ENCODE measurements around the gene COL15A1. TPM values are rescaled to one million over a fixed set of nuclear protein-coding genes. Genes with fewer than 3 reads are reported as not detected.

Gene COL15A1
- total RNA-seq, 2 experiments from 2014 or later: 0.12 to 0.14 TPM

DNA sequence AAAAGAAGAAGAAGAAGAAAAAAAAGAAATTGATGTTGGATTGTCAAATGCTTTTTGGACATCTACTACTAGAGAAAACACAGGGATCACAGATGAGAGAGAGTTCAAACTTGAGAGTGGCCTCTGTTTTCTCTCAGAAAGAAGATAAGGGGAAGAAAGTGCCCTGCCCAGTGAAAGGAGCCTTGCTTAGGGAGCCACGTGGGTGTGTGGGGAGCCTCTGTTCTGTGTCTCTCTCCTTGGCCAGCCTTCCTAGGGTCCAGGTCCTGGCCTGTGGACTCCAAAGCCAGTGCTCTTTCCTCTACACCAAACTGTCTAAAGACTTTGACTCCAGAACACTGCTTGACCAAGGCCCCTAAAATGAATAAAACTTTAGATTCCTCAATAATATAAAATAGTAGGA is 22.0 kb upstream of the COL15A1 start:
- no peak overlapping the region for H3K4me3 Mint-ChIP-seq
- no peaks in the 10 kb centered on the region for H3K9me3 Mint-ChIP-seq
- intact Hi-C loops (cut with micrococcal nuclease): loop anchor here (5.0 kb wide), 1 partner anchor 36 kb away; no protein-coding TSS in a partner anchor
- no peak overlapping the region for H3K27ac Mint-ChIP-seq
- no peaks in the 10 kb centered on the region for H3K4me1 Mint-ChIP-seq (ENCODE audit: low read depth)
- peaks cover 4% of the 10 kb centered on the region for H3K27me3 Mint-ChIP-seq
- no peak for DNase-seq
- POLR2A ChIA-PET: no interaction called here
- no peaks in the 10 kb centered on the region for H3K36me3 Mint-ChIP-seq
- CTCF ChIA-PET: no interaction called here

DNA sequence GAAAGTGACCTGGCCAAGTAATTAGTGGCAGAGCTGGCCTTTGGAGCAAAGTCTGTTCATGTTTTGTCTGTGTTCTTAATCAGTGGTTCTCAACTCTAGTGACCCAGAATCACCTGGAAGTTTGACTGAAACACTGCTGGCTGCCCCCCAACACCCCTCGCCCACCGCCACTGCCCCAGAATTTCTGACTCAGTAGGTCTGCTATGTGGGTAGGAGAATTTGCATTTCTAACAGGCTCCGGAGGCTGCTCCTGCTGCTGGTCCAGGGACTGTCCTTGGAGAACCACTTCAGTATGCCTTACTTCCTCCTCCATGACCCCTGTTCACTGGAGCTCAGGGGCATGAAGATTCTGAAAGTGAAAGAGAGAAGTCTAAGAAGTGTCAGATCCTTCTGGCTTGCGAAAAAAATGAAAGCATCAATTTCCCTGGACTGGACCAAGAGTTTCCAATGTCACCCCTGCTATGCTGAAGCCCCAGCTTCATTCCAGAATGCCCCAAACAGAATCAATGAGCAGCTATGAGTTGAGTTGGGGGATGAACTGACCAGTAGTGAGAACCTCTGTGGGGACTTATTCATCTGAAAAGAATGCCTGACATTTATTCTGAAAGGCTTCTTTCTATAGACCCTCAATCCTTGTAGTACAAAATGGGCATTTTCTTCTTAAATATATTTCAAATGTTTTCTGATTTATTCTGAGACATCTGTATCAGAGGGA is 20.8 kb upstream of the COL15A1 start:
- H3K9me3 Mint-ChIP-seq: no peaks in the 10 kb centered on the region
- peaks cover 4% of the 10 kb centered on the region for H3K27me3 Mint-ChIP-seq
- H3K27ac Mint-ChIP-seq: no peak overlapping the region
- no peaks in the 10 kb centered on the region for H3K36me3 Mint-ChIP-seq
- CTCF ChIA-PET: interaction anchor here (0.7 kb wide), 1 partner anchor 10 kb away, joined by 3 read pairs; no protein-coding TSS in a partner anchor
- POLR2A ChIA-PET: no interaction called here
- DNase-seq: no peak
- no peaks in the 10 kb centered on the region for H3K4me1 Mint-ChIP-seq (ENCODE audit: low read depth)
- H3K4me3 Mint-ChIP-seq: no peak overlapping the region
- intact Hi-C loops (cut with micrococcal nuclease): loop anchor here (5.0 kb wide), 1 partner anchor 34 kb away; no protein-coding TSS in a partner anchor

DNA sequence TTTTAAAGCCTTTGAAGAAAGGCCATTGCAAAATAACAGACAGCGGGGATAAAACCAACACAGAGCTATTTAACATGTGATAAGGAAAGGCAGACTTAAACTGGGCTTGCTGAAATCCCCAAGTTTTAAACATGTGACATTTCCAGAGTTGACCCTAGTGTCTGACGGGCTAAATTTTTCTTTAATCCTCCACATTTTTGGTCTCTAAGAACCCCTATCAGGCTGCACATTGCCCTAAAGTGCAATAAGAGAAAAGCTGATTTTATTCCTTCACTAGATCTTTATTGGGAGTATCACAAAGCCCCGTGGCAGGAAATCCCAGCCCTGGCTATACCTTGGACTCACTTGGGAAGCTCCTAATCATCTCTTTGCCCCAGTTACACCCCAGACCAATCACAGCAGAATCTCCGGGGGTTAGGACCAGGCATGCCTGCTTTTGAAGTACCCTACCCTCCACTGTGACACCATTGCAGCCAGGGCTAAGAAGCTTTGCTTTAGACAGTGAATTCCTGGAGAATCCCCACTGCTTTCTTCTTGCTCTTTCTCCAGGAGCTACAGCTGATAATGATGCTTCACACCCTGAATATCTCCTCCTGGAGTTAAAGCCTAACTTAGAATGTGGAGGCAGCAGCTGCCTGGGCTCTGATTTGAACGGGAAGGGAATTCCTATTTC is 20.1 kb upstream of the COL15A1 start:
- peaks cover 7% of the 10 kb centered on the region for H3K27me3 Mint-ChIP-seq
- no peak overlapping the region for H3K4me3 Mint-ChIP-seq

DNA sequence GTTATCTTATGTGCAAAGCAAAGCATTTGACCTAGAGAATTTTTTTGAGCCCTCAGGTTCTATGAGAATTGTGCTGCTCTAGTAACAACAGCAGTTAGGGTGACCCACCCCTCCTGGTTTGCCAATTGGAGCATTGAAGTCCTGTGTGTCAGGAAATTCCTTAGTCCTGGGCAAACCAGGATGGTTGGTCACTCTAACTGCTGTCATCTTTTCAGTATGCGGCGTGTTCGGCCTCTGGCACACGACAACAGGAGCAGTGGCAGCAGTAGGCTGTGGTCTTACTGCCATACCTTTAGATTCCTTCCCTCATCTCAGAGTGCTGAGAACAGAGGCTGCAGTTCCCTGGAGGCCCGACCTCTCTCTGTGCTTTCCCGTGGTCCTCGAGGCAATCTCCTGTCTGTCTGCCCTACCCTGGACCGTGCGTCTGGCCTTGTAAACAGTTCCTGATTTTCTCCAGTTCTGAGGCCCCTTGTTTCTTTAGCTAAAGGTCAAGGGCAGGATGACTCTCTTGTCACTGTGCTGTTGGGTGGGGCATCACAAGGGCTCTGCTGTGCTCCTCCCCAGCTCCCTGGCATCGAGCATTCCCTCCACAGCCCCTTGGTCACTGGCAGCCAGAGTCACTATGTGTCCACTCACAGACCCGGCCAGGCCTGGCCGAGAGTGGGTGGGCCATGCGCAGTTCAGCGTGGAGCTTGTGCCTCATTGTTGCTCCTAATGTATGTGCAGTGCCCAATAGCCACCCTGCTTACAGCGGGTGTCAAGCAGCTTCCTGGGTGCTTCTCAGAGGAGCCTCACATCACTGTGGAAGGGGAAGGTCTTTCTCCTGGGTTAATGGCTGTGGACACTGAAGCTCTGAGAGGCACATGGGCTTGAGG is 18.5 kb upstream of the COL15A1 start:
- no peaks in the 10 kb centered on the region for H3K4me1 Mint-ChIP-seq (ENCODE audit: low read depth)
- POLR2A ChIA-PET: no interaction called here
- DNase-seq: no peak
- no peaks in the 10 kb centered on the region for H3K9me3 Mint-ChIP-seq
- no peak overlapping the region for H3K4me3 Mint-ChIP-seq
- no peaks in the 10 kb centered on the region for H3K36me3 Mint-ChIP-seq
- no peak overlapping the region for H3K27ac Mint-ChIP-seq
- intact Hi-C loops (cut with micrococcal nuclease): loop anchor here (5.0 kb wide), 1 partner anchor 32 kb away; no protein-coding TSS in a partner anchor
- peaks cover 8% of the 10 kb centered on the region for H3K27me3 Mint-ChIP-seq
- CTCF ChIA-PET: no interaction called here

More for the DNA sequence above, 20.1 kb upstream of the COL15A1 start:
- Mint-ChIP-seq H3K27ac (no peak overlapping the region), H3K36me3 (no peaks in the 10 kb centered on the region), H3K4me1 (ENCODE audit: low read depth) (no peaks in the 10 kb centered on the region), H3K9me3 (no peaks in the 10 kb centered on the region)
- DNase-seq: no peak
- intact Hi-C loops (cut with micrococcal nuclease): loop anchor here (5.0 kb wide), 1 partner anchor 34 kb away; no protein-coding TSS in a partner anchor
- CTCF ChIA-PET: interaction anchor here (0.9 kb wide), 1 partner anchor 76 kb away, joined by 3 read pairs; no protein-coding TSS in a partner anchor
- POLR2A ChIA-PET: no interaction called here

DNA sequence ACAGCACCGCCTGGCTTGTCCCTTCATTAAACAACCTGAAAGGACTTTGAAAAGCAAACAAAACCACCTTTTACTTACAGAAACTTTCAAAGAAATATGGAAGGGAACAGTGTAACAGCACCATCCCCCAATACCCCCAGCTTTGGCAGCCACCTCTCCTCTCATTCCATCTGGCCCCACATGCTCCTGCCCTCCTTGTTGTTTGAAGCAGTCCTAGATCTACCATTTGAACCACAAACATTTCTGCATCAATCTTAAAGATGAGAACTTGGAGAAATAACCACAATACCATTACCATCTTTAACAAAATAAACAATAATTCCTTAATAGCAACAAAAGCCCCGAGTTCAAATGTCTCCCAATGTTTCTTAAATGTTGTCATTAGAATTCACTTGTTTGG is 17.8 kb upstream of the COL15A1 start:
- intact Hi-C loops (cut with micrococcal nuclease): no loop called here
- POLR2A ChIA-PET: no interaction called here
- CTCF ChIA-PET: no interaction called here
- H3K9me3 Mint-ChIP-seq: no peaks in the 10 kb centered on the region
- H3K4me1 Mint-ChIP-seq (ENCODE audit: low read depth): no peaks in the 10 kb centered on the region
- DNase-seq: no peak
- H3K36me3 Mint-ChIP-seq: no peaks in the 10 kb centered on the region
- no peak overlapping the region for H3K27ac Mint-ChIP-seq
- peaks cover 12% of the 10 kb centered on the region for H3K27me3 Mint-ChIP-seq
- no peak overlapping the region for H3K4me3 Mint-ChIP-seq

DNA sequence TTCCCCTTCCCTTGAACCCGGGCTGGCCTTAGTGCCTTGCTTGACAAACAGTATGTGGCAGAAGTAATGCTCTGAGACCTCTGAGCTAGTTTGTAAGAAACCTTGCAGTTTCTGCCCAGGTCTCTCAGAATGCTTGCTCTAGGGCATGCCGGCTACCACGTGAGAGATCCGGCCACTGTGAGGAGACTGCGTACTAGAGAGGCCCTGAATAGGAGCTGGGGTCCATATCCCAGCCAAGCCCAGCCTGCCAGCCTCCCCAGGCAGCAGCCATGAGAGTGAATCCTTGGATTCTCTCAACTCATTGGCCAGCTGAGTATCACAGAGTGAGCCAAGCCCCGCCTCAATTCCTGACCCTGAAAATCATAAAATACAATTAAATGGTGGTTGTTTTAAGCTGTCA is 16.0 kb upstream of the COL15A1 start:
- H3K9me3 Mint-ChIP-seq: no peaks in the 10 kb centered on the region
- CTCF ChIA-PET: no interaction called here
- DNase-seq: no peak
- H3K27me3 Mint-ChIP-seq: peaks cover 12% of the 10 kb centered on the region
- POLR2A ChIA-PET: no interaction called here
- no peaks in the 10 kb centered on the region for H3K36me3 Mint-ChIP-seq
- H3K4me3 Mint-ChIP-seq: no peak overlapping the region
- no peak overlapping the region for H3K27ac Mint-ChIP-seq
- intact Hi-C loops (cut with micrococcal nuclease): no loop called here
- H3K4me1 Mint-ChIP-seq (ENCODE audit: low read depth): no peaks in the 10 kb centered on the region

DNA sequence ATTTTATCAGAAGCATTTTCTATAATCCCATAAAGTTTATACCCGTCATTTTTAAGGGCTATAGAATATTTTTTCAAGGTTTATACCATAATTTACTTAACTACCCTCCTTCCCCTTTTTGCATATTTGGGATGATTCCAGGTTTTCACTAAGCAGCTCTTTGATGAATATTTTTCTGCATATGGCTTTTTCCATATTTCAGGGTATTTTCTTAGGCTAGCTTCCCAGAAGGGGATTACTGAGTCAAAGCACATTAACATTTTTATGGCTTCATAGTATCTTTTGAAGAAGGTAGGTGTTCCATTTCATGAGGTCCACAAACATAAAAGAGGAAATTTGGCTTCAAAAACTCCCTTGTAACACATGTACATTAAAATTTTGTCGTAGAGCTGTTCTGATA is 14.6 kb upstream of the COL15A1 start:
- H3K4me1 Mint-ChIP-seq (ENCODE audit: low read depth): no peaks in the 10 kb centered on the region
- H3K27ac Mint-ChIP-seq: no peak overlapping the region
- peaks cover 12% of the 10 kb centered on the region for H3K27me3 Mint-ChIP-seq
- intact Hi-C loops (cut with micrococcal nuclease): no loop called here
- DNase-seq: no peak
- POLR2A ChIA-PET: no interaction called here
- CTCF ChIA-PET: no interaction called here
- no peaks in the 10 kb centered on the region for H3K36me3 Mint-ChIP-seq
- no peaks in the 10 kb centered on the region for H3K9me3 Mint-ChIP-seq
- no peak overlapping the region for H3K4me3 Mint-ChIP-seq

DNA sequence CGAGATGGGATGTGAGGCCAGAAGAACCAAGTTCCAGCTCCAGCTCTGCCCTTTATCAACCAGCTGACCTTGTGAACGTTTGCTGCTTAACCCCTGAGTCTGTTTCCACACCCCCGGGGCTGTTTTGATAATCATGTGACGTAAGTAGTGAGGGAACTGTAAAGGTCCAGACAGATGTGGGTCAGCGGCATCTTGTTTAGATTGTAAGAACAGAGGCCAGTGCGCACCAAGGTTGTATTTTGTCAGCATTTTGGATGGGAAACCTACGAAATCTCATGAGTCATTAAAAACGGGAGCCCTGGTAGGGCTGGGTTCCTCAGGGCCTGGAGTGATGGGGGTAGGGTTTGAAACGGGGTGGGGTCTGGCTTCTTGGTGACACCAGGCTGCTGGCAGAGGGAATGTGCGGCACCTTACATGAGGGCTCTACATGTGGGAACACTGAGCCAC is 13.8 kb upstream of the COL15A1 start:
- peaks cover 12% of the 10 kb centered on the region for H3K27me3 Mint-ChIP-seq
- H3K4me3 Mint-ChIP-seq: no peak overlapping the region
- H3K9me3 Mint-ChIP-seq: no peaks in the 10 kb centered on the region
- H3K27ac Mint-ChIP-seq: no peak overlapping the region
- H3K36me3 Mint-ChIP-seq: no peaks in the 10 kb centered on the region
- H3K4me1 Mint-ChIP-seq (ENCODE audit: low read depth): no peaks in the 10 kb centered on the region
- ChIA-PET POLR2A (no interaction called here), CTCF (no interaction called here)
- DNase-seq: no peak
- intact Hi-C loops (cut with micrococcal nuclease): no loop called here

DNA sequence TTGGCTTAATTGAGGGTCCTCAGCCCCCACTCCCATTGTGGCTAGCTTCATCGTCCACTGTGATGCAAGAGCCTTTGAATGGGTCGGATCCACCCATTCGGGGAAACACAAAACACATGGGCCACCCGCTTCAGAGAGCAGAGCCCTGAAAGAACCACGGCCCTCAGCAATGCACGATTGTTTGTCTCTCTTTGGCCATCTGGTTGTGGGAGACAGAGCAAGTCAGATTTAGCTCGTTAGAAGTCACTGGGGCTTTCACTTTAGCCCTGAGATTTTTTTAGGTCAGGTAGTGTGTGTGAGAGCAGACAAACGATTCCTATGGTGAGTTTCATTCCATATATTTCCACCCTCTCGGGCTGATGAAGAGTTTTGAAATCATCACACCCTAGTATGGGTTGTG is 12.9 kb upstream of the COL15A1 start:
- no peak overlapping the region for H3K27ac Mint-ChIP-seq
- no peaks in the 10 kb centered on the region for H3K36me3 Mint-ChIP-seq
- peaks cover 12% of the 10 kb centered on the region for H3K27me3 Mint-ChIP-seq
- no peak for DNase-seq
- no peak overlapping the region for H3K4me3 Mint-ChIP-seq
- H3K9me3 Mint-ChIP-seq: no peaks in the 10 kb centered on the region
- CTCF ChIA-PET: no interaction called here
- intact Hi-C loops (cut with micrococcal nuclease): no loop called here
- no peaks in the 10 kb centered on the region for H3K4me1 Mint-ChIP-seq (ENCODE audit: low read depth)
- POLR2A ChIA-PET: no interaction called here

DNA sequence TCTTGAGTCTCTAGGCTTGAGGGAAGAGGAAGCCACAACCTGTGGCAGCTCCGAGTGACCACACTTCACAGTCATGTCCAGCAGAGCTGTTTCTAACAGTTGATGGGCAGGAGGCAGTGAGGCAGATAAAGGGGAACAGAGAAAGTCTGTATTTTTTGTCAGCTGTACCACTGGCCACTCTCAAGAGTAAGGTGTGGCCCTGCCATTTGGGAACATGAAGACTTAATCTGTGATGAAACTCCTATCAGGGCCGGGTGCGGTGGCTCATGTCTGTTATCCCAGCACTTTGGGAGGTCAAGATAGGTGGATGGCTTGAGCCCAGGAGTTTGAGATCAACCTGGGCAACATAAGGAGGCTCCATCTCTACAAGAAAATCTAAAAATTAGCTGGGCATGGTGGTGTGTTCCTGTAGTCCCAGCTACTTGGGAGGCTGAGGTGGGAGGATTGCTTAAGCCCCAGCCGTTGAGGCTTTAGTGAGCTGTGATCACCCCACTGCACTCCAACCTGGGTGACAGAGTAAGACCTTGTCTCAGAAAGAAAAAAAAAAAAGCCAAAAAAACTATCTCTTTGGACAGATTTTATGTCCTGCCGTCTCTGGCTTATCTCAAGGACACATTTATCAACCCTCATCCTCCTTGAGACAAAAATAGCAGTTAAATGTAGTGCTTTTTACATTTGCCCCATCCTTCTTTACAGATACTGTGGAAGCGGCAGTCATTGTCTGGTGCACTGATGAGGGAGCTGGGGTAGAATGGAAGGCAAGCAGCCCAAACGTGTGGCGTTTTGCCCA is 11.9 kb upstream of the COL15A1 start:
- ChIA-PET POLR2A (no interaction called here), CTCF (no interaction called here)
- H3K27me3 Mint-ChIP-seq: peaks cover 13% of the 10 kb centered on the region
- no peak overlapping the region for H3K4me3 Mint-ChIP-seq
- no peaks in the 10 kb centered on the region for H3K36me3 Mint-ChIP-seq
- no peaks in the 10 kb centered on the region for H3K9me3 Mint-ChIP-seq
- no peaks in the 10 kb centered on the region for H3K4me1 Mint-ChIP-seq (ENCODE audit: low read depth)
- intact Hi-C loops (cut with micrococcal nuclease): no loop called here
- no peak overlapping the region for H3K27ac Mint-ChIP-seq
- DNase-seq: no peak

DNA sequence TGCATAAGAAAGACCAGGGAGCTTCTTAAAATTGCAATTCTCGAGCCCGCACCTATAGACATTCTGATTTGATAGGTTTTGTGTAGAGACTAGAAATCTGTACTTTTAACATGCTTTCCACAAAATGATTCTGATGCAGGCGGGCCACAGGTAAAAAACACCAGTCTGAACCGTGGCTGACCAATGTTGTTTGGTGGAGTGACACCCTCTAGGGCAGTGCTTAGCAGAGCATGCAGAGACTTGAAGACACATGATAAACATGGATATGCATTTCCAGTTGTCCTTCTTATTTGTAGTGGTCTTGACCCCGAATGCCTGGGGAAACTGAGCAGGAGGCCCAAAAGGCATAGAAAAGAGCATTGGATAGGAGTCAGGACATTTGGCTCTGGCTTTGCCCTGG is 10.5 kb upstream of the COL15A1 start:
- POLR2A ChIA-PET: no interaction called here
- H3K4me1 Mint-ChIP-seq (ENCODE audit: low read depth): no peaks in the 10 kb centered on the region
- CTCF ChIA-PET: interaction anchor here (0.5 to 0.6 kb wide), 2 partner anchors 11 to 228 kb away, joined by 3 read pairs; no protein-coding TSS in a partner anchor
- H3K4me3 Mint-ChIP-seq: no peak overlapping the region
- H3K9me3 Mint-ChIP-seq: no peaks in the 10 kb centered on the region
- no peak overlapping the region for H3K27ac Mint-ChIP-seq
- no peak for DNase-seq
- no peaks in the 10 kb centered on the region for H3K36me3 Mint-ChIP-seq
- peaks cover 17% of the 10 kb centered on the region for H3K27me3 Mint-ChIP-seq
- intact Hi-C loops (cut with micrococcal nuclease): no loop called here

DNA sequence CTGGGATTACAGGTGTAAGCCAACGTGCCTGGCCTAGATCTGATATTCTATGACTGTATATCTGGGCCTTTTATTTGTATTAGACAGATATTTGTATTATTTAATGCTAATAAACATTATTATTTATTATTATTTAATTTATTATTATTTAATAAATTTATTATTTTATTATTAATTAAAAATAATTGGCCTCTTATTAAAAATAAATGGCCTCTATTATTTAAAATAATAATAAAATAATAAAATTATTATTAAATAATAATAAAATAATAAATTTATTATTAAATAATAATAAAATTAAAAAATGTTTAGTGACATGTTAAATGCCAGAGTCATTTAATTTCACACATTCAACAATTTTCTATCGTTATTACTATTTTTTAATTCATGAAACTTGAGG is 9.8 kb upstream of the COL15A1 start:
- no peak overlapping the region for H3K4me3 Mint-ChIP-seq
- H3K36me3 Mint-ChIP-seq: no peaks in the 10 kb centered on the region
- peaks cover 15% of the 10 kb centered on the region for H3K27me3 Mint-ChIP-seq
- no peak for DNase-seq
- no peak overlapping the region for H3K27ac Mint-ChIP-seq
- ChIA-PET POLR2A (no interaction called here), CTCF (no interaction called here)
- intact Hi-C loops (cut with micrococcal nuclease): no loop called here
- no peaks in the 10 kb centered on the region for H3K9me3 Mint-ChIP-seq
- no peaks in the 10 kb centered on the region for H3K4me1 Mint-ChIP-seq (ENCODE audit: low read depth)
